ENCODE data around the gene CHP1.
A peak's percentile ranks its signal among the peaks of the same experiment; 100 is the strongest.

The CHP1 gene

DNA sequence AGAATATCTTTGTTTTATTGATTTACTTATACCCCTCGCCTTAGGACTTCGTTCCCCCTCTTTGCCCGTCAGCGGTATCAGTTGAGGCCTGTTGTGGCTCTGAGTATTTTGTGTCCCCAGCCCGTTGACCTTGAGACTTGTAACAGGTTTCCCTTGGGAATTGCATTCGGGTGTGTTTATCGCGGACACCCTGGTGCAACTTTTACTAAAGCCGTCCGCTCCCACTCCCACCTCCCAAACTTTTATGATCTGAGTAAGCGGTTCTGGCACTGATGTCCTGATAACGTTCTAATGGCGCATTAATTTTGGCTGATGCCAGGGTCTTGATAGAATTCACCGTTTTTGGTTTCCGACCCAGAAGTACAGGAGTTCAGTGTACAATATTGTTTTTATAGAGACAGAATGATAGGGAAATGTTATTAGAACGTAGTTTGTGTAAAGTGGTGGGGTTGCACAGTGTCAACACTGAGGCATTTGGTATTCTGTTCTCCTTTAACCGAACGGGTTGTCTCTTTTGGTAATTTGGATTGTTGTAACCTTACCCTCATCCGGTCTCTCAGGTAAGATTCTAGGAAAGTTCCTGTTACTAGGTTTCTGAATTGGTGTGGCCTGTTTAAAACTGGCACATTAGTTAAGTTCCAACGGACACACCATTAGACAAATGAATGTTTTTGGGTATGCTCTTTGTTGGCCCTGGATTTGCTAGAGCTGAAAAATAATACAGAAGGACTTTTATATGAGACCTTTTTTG, 53.5 kb downstream of the CHP1 start:
- peak overlapping the region; percentile 72 for H3K4me3 ChIP-seq (replicated peaks; ENCODE audit: insufficient read depth, low read length)
- H3K27ac ChIP-seq (replicated peaks) = peak overlapping the region; percentile 95
- DNase-seq (ENCODE audit: low read depth in 1 of 2, low spot score in 1 of 2) = no peak
- TF ChIP-seq POLR2AphosphoS5 (IDR thresholded peaks at IDR 0.05; ENCODE audit: low read depth) = no peak
- TF ChIP-seq, protein P1, sequence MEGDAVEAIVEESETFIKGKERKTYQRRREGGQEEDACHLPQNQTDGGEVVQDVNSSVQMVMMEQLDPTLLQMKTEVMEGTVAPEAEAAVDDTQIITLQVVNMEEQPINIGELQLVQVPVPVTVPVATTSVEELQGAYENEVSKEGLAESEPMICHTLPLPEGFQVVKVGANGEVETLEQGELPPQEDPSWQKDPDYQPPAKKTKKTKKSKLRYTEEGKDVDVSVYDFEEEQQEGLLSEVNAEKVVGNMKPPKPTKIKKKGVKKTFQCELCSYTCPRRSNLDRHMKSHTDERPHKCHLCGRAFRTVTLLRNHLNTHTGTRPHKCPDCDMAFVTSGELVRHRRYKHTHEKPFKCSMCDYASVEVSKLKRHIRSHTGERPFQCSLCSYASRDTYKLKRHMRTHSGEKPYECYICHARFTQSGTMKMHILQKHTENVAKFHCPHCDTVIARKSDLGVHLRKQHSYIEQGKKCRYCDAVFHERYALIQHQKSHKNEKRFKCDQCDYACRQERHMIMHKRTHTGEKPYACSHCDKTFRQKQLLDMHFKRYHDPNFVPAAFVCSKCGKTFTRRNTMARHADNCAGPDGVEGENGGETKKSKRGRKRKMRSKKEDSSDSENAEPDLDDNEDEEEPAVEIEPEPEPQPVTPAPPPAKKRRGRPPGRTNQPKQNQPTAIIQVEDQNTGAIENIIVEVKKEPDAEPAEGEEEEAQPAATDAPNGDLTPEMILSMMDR (IDR thresholded peaks at IDR 0.05; ENCODE audit: insufficient read depth, low read length) = no peak
- TF ChIP-seq SPI1 (IDR thresholded peaks at IDR 0.05; ENCODE audit: borderline replicate concordance, low read depth) = no peak
- TF ChIP-seq, protein P2, sequence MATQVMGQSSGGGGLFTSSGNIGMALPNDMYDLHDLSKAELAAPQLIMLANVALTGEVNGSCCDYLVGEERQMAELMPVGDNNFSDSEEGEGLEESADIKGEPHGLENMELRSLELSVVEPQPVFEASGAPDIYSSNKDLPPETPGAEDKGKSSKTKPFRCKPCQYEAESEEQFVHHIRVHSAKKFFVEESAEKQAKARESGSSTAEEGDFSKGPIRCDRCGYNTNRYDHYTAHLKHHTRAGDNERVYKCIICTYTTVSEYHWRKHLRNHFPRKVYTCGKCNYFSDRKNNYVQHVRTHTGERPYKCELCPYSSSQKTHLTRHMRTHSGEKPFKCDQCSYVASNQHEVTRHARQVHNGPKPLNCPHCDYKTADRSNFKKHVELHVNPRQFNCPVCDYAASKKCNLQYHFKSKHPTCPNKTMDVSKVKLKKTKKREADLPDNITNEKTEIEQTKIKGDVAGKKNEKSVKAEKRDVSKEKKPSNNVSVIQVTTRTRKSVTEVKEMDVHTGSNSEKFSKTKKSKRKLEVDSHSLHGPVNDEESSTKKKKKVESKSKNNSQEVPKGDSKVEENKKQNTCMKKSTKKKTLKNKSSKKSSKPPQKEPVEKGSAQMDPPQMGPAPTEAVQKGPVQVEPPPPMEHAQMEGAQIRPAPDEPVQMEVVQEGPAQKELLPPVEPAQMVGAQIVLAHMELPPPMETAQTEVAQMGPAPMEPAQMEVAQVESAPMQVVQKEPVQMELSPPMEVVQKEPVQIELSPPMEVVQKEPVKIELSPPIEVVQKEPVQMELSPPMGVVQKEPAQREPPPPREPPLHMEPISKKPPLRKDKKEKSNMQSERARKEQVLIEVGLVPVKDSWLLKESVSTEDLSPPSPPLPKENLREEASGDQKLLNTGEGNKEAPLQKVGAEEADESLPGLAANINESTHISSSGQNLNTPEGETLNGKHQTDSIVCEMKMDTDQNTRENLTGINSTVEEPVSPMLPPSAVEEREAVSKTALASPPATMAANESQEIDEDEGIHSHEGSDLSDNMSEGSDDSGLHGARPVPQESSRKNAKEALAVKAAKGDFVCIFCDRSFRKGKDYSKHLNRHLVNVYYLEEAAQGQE (IDR thresholded peaks at IDR 0.05; ENCODE audit: insufficient replicate concordance, low read depth) = no peak
- H3K27me3 ChIP-seq (ENCODE audit: insufficient read depth, poor library complexity, severe bottlenecking) = no peaks in the 10 kb centered on the region

DNA sequence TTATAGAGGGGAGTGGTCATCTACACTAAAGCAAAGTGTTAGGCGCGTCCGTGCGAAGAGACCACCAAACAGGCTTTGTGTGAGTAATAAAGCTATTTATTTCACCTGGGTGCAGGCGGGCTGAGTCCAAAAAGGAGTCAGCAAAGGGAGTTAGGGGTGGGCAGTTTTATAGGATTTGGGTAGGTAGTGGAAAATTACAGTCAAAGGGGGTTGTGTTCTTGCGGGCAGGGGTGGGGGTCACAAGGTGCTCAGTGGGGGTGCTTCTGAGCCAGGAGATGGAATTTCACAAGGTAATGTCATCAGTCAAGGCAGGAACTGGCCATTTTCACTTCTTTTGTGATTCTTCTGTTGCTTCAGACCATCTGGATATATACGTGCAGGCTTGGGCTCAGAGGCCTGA, 54.2 kb downstream of the CHP1 start:
- TF ChIP-seq, protein P1 (IDR thresholded peaks at IDR 0.05; ENCODE audit: insufficient read depth, low read length) = no peak
- peak overlapping the region; percentile 72 for H3K4me3 ChIP-seq (replicated peaks; ENCODE audit: insufficient read depth, low read length)

DNA sequence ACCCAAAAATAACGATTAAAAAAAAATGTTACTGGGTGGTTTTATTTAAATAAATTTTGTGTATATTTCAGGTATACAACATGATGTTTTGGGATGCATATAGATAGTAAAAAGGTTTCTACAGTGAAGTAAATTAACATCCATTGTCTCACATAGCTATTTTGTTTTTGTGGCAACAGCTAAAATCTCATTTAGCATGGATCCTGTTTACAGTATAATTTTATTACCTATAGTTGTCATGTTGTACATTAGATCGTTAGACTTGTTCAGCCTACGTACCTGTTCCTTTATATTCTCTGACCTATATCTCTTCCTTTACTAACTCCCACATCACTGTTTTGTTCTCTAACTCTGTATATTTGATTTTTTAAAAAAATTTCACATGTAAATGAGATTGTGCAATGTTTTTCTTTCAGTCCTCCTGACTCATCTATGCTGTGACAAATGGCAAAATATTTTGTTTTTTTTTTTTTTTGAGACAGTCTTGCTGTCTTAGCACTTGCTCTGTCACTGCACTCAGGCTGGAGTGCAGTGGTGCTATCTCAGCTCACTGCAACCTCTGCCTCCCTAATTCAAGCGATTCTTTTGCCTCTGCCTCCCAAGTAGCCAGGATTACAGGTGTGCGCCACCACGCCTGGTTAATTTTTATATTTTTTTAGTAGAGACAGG, 55.7 kb downstream of the CHP1 start:
- no peak for TF ChIP-seq GABPA (IDR thresholded peaks at IDR 0.05; ENCODE audit: low read depth)
- TF ChIP-seq, protein P1 (IDR thresholded peaks at IDR 0.05; ENCODE audit: insufficient read depth, low read length) = no peak
- no peak for TF ChIP-seq SPI1 (IDR thresholded peaks at IDR 0.05; ENCODE audit: borderline replicate concordance, low read depth)
- TF ChIP-seq POLR2AphosphoS5 (IDR thresholded peaks at IDR 0.05; ENCODE audit: low read depth) = no peak
- DNase-seq (ENCODE audit: low read depth in 1 of 2, low spot score in 1 of 2) = peak in 1 of 2 experiments; percentile 65
- H3K27ac ChIP-seq (replicated peaks) = peak overlapping the region; percentile 3; the same call in 1 of the 2 replicates
- no peaks in the 10 kb centered on the region for H3K27me3 ChIP-seq (ENCODE audit: insufficient read depth, poor library complexity, severe bottlenecking)
- peak overlapping the region; percentile 72 for H3K4me3 ChIP-seq (replicated peaks; ENCODE audit: insufficient read depth, low read length)

More for the DNA sequence above, 54.2 kb downstream of the CHP1 start:
- no peak for DNase-seq (ENCODE audit: low read depth in 1 of 2, low spot score in 1 of 2)
- Histone ChIP-seq H3K27me3 (ENCODE audit: insufficient read depth, poor library complexity, severe bottlenecking) (no peaks in the 10 kb centered on the region), H3K27ac (replicated peaks) (peak overlapping the region; percentile 95)

DNA sequence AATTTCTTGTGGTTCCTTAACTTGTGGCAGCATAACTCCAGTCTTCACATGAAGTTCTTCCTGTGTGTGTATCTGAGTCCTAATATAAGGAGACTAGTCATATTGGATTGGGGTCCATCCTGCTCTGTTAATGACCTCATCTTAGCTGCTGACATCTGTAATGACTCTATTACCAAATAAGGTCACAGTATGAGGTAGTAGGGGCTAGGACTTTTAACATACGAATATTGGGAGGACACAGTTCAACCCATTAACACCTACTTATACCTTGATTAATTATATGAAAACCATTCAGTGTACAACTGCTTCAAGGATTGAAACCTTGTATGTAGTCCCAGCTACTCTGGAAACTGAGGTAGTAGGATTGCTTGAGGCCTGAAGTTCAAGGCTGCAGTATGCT, 57.4 kb downstream of the CHP1 start:
- H3K27ac ChIP-seq (replicated peaks) = 0 out of 2 replicates have a peak overlapping the region, but pooled peaks have one; percentile 1
- TF ChIP-seq, protein P2 (IDR thresholded peaks at IDR 0.05; ENCODE audit: insufficient replicate concordance, low read depth) = no peak
- H3K4me3 ChIP-seq (replicated peaks; ENCODE audit: insufficient read depth, low read length) = no peak overlapping the region
- no peak for DNase-seq (ENCODE audit: low read depth in 1 of 2, low spot score in 1 of 2)
- H3K27me3 ChIP-seq (ENCODE audit: insufficient read depth, poor library complexity, severe bottlenecking) = no peaks in the 10 kb centered on the region

Data from HL-60 (cell line).